IPS-20b (cell line): ENCODE results near the gene SLC44A5.

Source experiments
- H3K27ac ChIP-seq: one replicate; pipeline ENCODE4 v1.5.1; 2013; ENCODE audit warnings: low read length
- H3K27me3 ChIP-seq: 2 replicates; pipeline ENCODE4 v1.6.1; 2013; ENCODE audit warnings: mild to moderate bottlenecking, low read length, inconsistent platforms; ENCODE audit not compliant: insufficient read depth
- H3K36me3 ChIP-seq: 2 replicates; pipeline ENCODE4 v1.6.1; 2013; ENCODE audit warnings: low read depth, mild to moderate bottlenecking, inconsistent platforms, low read length, moderate library complexity; ENCODE audit not compliant: insufficient read depth
- H3K4me1 ChIP-seq: 2 replicates; pipeline ENCODE4 v1.6.1; 2013; ENCODE audit warnings: mild to moderate bottlenecking, control low read depth, inconsistent platforms, low read length, moderate library complexity; ENCODE audit not compliant: insufficient read depth
- H3K4me3 ChIP-seq: 2 replicates; pipeline ENCODE4 v1.5.1; 2013; ENCODE audit warnings: mild to moderate bottlenecking, low read length, inconsistent platforms
- H3K9ac ChIP-seq: 2 replicates; pipeline ENCODE4 v1.6.1; 2013; ENCODE audit warnings: low read depth, mild to moderate bottlenecking, inconsistent platforms, low read length, moderate library complexity
- H3K9me3 ChIP-seq: 2 replicates; pipeline ENCODE4 v1.6.1; 2013; ENCODE audit warnings: mild to moderate bottlenecking, low read depth, low read length, inconsistent platforms; ENCODE audit not compliant: insufficient read depth

Gene SLC44A5

DNA sequence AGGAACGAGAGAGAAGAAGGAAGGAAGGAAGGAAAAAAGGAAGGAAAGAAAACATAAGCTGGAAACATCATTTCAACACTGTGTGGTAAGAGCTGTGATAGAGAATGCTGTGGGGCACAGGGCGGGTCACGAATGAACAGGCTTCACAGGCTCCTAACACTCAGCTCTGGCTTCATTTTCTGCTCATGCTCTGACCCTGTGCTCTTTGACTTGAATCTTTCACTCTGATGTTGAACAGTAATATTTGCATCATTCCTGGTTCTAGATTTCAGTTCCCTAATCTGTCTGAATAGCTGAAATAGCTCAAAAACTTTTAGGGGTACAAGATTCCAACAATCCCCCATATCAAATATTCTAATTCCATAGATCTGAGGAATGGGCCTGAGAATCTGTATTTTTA lies 269.4 kb downstream of the SLC44A5 start:
- Histone ChIP-seq H3K4me1 (peaks cover 13% of the 10 kb centered on the region; the same call in 1 of the 2 replicates), H3K36me3 (no peaks in the 10 kb centered on the region), H3K4me3 (no peak overlapping the region), H3K27ac (no peak overlapping the region), H3K9me3 (no peaks in the 10 kb centered on the region), H3K27me3 (no peaks in the 10 kb centered on the region), H3K9ac (no peak overlapping the region)

DNA sequence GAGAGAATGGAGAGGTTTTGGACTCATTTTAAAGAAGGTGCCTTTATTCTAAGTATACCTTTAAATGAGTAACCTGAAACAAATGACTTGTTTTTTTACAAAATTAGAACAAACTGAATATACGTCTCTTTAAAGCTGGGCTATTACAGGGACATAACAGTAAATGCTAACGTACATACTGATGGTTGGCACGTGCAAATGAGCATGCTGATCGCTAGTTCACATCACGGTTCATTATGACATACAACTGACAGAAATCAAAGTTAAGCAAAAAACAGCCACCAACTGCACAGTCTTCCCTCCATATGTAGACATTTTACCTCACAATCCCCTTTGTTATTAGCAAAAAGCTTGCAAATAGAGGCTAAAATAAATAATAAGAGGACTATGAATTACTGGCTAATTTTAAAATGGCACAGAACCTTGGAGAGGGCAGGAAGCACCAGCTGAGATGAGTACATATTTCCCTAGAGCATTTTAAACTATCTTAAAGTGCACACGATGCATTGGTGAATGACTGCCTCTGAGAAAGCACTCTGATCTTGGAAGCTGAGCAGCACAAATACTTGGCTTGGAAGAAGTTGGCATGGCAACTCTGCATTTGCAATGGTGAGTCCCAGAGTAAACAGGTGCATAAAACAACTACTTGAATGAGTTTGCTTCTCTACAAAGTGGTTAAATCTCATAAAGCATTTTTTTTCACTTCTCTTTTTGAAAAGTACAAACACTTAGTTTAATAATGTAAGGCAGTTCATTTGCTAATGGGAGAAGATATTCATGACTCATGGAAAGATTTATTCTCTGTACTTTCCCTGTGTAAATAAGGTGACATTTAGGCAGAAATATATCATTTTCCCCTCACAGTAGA lies 272.1 kb downstream of the SLC44A5 start:
- Histone ChIP-seq H3K4me3 (no peak overlapping the region), H3K4me1 (peaks cover 13% of the 10 kb centered on the region; the same call in 1 of the 2 replicates), H3K27ac (no peak overlapping the region), H3K9me3 (no peaks in the 10 kb centered on the region), H3K9ac (no peak overlapping the region), H3K27me3 (no peaks in the 10 kb centered on the region), H3K36me3 (no peaks in the 10 kb centered on the region)

DNA sequence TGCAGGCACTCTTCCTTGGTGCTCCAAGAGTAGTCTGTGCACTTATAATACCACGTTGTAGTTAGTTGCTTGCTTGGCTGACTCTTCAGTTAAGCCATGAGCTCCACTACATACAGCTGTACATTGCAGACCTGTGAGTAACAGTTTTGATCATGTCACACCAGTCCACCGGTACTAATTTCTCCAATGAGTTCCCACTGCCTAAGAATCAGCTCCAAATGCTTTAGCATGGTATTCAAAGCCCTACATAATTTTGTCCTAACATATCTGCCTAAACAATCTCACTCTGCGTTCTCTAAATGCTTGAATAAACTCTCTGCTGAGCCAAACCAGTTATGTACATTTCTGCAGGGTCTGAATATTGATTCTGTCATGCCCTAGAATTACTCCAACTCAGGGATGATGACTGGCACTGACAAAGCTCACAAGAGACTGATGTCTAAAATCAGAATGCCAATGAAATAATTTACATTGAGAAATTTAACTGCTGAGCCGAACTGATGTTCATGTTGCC lies 276.0 kb downstream of the SLC44A5 start:
- Histone ChIP-seq H3K9ac (no peak overlapping the region), H3K36me3 (no peaks in the 10 kb centered on the region), H3K27ac (no peak overlapping the region), H3K4me1 (peaks cover 4% of the 10 kb centered on the region; the same call in 1 of the 2 replicates), H3K4me3 (no peak overlapping the region), H3K27me3 (no peaks in the 10 kb centered on the region), H3K9me3 (no peaks in the 10 kb centered on the region)

DNA sequence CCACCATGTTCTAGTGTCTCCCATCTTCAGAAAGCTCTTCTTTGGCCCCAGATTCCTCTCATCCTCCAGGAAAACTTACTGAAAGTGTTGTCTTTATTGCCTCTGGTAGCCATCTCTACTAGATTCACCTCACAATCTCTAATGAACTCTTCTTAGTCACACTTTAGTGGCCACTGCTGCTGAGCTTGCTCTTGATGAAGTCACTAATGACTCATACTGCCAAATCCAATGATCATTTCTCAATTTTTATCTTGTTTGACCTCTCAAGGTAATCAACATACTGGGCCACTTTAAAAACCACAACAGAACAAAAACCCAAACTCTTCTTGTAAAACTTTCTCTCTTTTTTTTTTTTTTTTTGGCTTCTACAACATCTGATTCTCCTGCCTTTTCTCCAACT lies 280.3 kb downstream of the SLC44A5 start:
- H3K9ac ChIP-seq, result no peak overlapping the region
- no peaks in the 10 kb centered on the region for H3K36me3 ChIP-seq
- H3K27me3 ChIP-seq, result no peaks in the 10 kb centered on the region
- no peak overlapping the region for H3K4me3 ChIP-seq
- H3K9me3 ChIP-seq, result no peaks in the 10 kb centered on the region
- H3K4me1 ChIP-seq, result peaks cover 9% of the 10 kb centered on the region; the same call in 1 of the 2 replicates
- H3K27ac ChIP-seq, result no peak overlapping the region

DNA sequence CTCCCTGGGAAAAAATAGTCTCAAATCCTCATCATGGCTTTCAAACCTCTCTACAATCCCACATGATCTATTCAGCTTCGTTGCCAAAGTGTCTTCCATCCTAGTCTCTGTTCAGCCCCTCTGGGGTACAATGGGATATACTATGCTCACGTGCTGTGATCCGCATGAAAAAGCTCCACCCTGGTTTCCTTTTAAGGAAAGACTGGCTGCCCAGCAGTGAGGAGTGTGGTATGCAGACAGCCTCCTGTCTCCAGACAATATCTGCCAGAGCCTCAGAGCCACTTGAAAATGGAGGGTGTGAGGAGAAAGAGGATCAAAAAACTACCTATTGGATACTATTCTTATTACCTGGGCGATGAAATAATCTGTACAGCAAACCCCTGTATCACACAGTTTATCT lies 282.2 kb downstream of the SLC44A5 start:
- H3K36me3 ChIP-seq, result no peaks in the 10 kb centered on the region
- H3K27ac ChIP-seq, result no peak overlapping the region
- peaks cover 9% of the 10 kb centered on the region; the same call in 1 of the 2 replicates for H3K4me1 ChIP-seq
- H3K27me3 ChIP-seq, result no peaks in the 10 kb centered on the region
- no peak overlapping the region for H3K4me3 ChIP-seq
- H3K9ac ChIP-seq, result peak overlapping the region; percentile 46; the same call in 1 of the 2 replicates
- H3K9me3 ChIP-seq, result no peaks in the 10 kb centered on the region

DNA sequence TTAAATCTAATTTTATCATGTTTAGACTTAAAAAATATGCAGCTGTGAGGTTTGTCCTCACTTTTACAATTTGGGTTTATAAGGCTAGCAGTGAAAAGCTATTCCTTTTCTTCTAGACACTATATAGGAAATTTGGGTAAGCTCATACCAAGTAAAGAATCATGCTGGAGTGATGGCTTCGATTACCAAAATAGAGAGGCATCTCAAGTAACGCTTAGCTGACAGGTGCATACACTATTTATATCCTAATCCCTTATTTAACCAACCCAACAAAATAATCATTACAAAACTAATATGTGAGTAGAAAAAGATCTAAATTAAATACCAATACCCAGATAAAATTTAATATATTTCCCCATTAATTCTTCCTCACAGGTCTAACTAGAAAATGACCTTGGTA lies 283.5 kb downstream of the SLC44A5 start:
- no peaks in the 10 kb centered on the region for H3K9me3 ChIP-seq
- H3K9ac ChIP-seq, result no peak overlapping the region
- H3K4me3 ChIP-seq, result no peak overlapping the region
- peaks cover 9% of the 10 kb centered on the region; the same call in 1 of the 2 replicates for H3K4me1 ChIP-seq
- no peak overlapping the region for H3K27ac ChIP-seq
- H3K27me3 ChIP-seq, result no peaks in the 10 kb centered on the region
- H3K36me3 ChIP-seq, result no peaks in the 10 kb centered on the region

DNA sequence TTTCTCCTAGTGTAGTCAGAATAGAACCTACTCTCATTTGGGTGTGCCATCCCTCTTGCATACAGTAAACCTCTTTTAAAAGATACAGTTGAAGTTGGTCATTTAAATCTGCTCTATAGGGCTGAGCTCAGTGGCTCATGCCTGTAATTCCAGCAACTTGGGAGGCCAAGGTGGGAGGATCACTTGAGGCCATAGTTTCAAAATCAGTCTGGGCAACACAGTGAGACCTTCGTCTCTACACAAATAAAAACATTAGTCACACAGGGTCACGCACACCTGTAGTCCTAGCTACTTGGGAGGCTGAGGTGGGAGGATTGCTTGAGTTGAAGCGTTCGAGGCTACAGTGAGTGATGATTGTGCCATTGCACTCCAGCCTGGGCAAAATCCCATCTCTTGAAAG lies 292.9 kb downstream of the SLC44A5 start:
- Histone ChIP-seq H3K27ac (no peak overlapping the region), H3K4me3 (no peak overlapping the region), H3K27me3 (no peaks in the 10 kb centered on the region), H3K9ac (no peak overlapping the region), H3K36me3 (no peaks in the 10 kb centered on the region), H3K9me3 (peaks cover 4% of the 10 kb centered on the region; the same call in 1 of the 2 replicates), H3K4me1 (no peaks in the 10 kb centered on the region)

DNA sequence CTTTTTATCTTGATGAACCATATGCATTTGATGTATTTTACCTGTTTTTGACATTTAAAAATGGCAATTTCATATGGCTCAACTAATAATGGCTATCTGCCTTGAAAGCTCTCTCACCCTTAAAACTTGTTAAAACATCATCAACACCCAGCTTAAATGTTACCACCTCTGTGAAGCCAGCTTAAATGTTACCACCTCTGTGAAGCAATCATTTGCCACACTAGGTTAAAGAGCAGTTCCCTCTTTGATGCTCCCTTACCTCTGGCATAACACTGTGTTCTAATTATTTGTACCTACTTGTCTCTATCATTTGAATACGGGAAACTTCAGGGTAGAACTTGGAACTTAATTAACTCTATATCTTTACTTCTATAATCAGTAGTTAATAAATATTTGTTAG lies 294.7 kb downstream of the SLC44A5 start:
- Histone ChIP-seq H3K27ac (no peak overlapping the region), H3K36me3 (no peaks in the 10 kb centered on the region), H3K9ac (no peak overlapping the region), H3K4me1 (no peaks in the 10 kb centered on the region), H3K9me3 (peaks cover under 1% of the 10 kb centered on the region; the same call in 1 of the 2 replicates), H3K4me3 (no peak overlapping the region), H3K27me3 (no peaks in the 10 kb centered on the region)

DNA sequence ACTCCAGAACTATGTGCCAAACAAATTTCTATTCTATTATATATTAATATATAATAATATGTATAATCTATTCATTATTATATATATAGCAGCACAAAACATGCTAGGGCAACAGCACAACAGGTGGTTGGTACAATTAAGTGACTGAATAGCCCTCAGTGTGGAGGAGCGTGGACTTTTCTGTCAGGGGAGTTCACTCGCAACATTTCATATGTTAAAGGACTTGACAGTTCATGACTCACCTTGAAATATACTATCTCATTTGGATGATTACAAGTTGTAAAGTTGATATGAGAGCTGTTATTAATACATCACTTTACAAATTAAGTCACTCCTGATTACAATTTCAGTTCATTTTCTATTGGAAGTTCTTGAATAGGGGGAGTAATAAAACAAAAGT lies 298.3 kb downstream of the SLC44A5 start:
- Histone ChIP-seq H3K27me3 (no peaks in the 10 kb centered on the region), H3K9me3 (no peaks in the 10 kb centered on the region), H3K27ac (no peak overlapping the region), H3K9ac (no peak overlapping the region), H3K4me1 (peaks cover 3% of the 10 kb centered on the region; the same call in 1 of the 2 replicates), H3K36me3 (no peaks in the 10 kb centered on the region), H3K4me3 (no peak overlapping the region)

DNA sequence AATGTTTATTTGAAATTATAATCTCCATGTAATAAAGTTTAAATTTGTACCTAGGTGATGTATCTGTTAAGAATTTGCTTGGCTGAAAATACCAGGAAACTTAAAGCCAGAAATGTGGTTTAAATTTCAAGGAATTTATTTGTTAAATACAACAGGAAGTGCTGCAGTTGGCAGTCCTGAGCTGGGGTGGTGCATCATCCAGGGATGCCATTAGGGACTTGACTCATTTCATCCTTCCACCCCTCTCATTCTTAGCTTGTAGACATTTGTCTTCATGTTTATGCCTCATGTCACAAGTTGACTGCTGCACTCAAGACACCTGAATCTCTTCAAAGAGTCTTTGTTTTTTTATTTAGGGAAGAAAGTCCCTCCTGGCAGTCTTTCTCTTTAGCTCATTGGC lies 300.8 kb downstream of the SLC44A5 start:
- Histone ChIP-seq H3K27ac (no peak overlapping the region), H3K4me1 (peaks cover 3% of the 10 kb centered on the region; the same call in 1 of the 2 replicates), H3K9ac (no peak overlapping the region), H3K27me3 (no peaks in the 10 kb centered on the region), H3K9me3 (no peaks in the 10 kb centered on the region), H3K36me3 (no peaks in the 10 kb centered on the region), H3K4me3 (no peak overlapping the region)

DNA sequence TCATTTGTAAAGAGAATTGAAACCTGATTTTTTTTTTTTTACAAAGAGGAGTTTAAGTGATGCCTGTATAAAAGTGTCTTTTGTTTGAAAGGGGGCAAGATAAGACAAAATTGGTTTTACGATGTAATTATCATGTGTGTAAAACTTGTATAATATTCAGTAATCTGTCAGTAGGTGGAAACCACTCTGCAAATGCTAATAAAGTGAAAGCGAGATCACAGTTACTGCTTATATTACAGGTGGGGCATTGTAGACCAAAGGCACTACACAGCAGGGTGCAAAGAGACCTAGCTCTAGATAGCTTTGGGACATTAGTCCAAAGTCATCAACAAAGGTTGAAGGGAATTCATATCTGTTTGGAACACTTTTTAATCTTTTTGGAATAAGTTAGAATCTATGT lies 302.5 kb downstream of the SLC44A5 start:
- Histone ChIP-seq H3K27ac (no peak overlapping the region), H3K9ac (no peak overlapping the region), H3K27me3 (no peaks in the 10 kb centered on the region), H3K4me1 (peaks cover 3% of the 10 kb centered on the region; the same call in 1 of the 2 replicates), H3K9me3 (no peaks in the 10 kb centered on the region), H3K4me3 (no peak overlapping the region), H3K36me3 (no peaks in the 10 kb centered on the region)

DNA sequence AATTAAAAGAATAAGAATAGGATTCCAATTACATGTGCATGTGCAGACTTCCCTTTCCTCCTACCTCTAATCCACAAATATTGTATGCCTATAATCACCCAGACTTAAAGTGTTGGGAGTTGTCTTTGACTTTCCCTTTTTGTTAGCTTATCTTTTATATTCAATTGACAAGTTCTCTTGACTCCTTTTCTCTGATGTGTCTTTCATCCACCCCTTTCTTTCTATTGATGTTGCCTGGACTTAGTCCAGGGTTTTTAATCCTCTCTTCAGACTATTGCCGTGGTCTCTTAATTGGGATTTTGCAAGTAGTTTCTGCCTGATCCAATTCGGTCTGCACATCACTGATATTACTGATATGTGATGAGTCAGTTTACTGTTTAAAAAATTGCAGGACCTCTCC lies 305.9 kb downstream of the SLC44A5 start:
- H3K9ac ChIP-seq, result no peak overlapping the region
- no peak overlapping the region for H3K27ac ChIP-seq
- H3K9me3 ChIP-seq, result no peaks in the 10 kb centered on the region
- no peaks in the 10 kb centered on the region for H3K36me3 ChIP-seq
- no peak overlapping the region for H3K4me3 ChIP-seq
- peaks cover under 1% of the 10 kb centered on the region; the same call in 1 of the 2 replicates for H3K4me1 ChIP-seq
- no peaks in the 10 kb centered on the region for H3K27me3 ChIP-seq
